HepG2 (cell line): ENCODE results near the gene SYNJ2. TPM values are rescaled to one million over a fixed set of nuclear protein-coding genes. Genes with fewer than 3 reads are reported as not detected.
A peak's percentile ranks its signal among the peaks of the same experiment; 100 is the strongest.

Experiments
- ATAC-seq: fragments of 200-7000 bp; cut with Tn5 transposase; 3 replicates; pipeline ENCODE4 v1.9.1; 2020; ENCODE audit warnings: mild to moderate bottlenecking, moderate library complexity
- BruUV-seq: library from RNA; stranded (reverse); fragments of 400-500 nt; replicated peaks from 2 replicates; lab custom pipeline; 2021; lab: Mats Ljungman, UMichigan
- CTCF ChIA-PET: fragments of 300-600 bp; formaldehyde crosslinking; extraction: SDS; loops from one replicate; lab custom pipeline; 2021; ENCODE audit warnings: low total read pairs, inconsistent platforms, low intra/inter-chr PET ratio; lab: Yijun Ruan, JAX
- POLR2A ChIA-PET: fragments of 350-600 bp; sonication (Branson Sonifier 250); formaldehyde crosslinking; loops from one replicate; lab custom pipeline; 2020; ENCODE audit warnings: antibody characterized with exemption, inconsistent platforms; lab: Yijun Ruan, JAX
- DNase-seq: peaks from one replicate; pipeline ENCODE4 v3.0.0-alpha.2; 2015; ENCODE audit warnings: low spot score
- FAIRE-seq: peaks from 3 replicates; lab custom pipeline; 2011; peaks lifted over from hg19 to GRCh38; lab: Jason Lieb, UNC
- H2AFZ ChIP-seq: one replicate; pipeline ENCODE4 v1.6.1; 2011; ENCODE audit warnings: low read length, inconsistent platforms
- H3K27ac ChIP-seq: fragments of 300-600 bp; 3 replicates; pipeline ENCODE4 v1.8.0; 2011; ENCODE audit warnings: mixed run types, mild to moderate bottlenecking, mixed read lengths, low read length, inconsistent platforms; ENCODE audit not compliant: insufficient read depth; ENCODE audit errors: extremely low read length
- H3K27me3 ChIP-seq, 2 experiments: fragments of 200-600 bp in 1 of 2; 2 replicates in 1 of 2; 3 replicates in 1 of 2; pipeline versions ENCODE4 v1.6.0 to v1.8.0; 2011; ENCODE audit warnings: low read length in 2 of 2, mild to moderate bottlenecking in 2 of 2, moderate library complexity in 2 of 2, inconsistent platforms in 1 of 2; ENCODE audit not compliant: insufficient read depth in 2 of 2, control insufficient read depth in 1 of 2
- H3K36me3 ChIP-seq, 2 experiments: fragments of 200-600 bp in 1 of 2; replicated peaks in 1 of 2; 2 replicates in 1 of 2; 3 replicates in 1 of 2; pipeline versions ENCODE4 v1.5.1 to v1.8.0; 2011; ENCODE audit warnings: low read length in 2 of 2, inconsistent platforms in 1 of 2; ENCODE audit not compliant: insufficient read depth in 2 of 2, control insufficient read depth in 1 of 2
- H3K4me1 ChIP-seq: 2 replicates; pipeline ENCODE4 v1.5.1; 2012; ENCODE audit warnings: low read length, inconsistent platforms; ENCODE audit not compliant: insufficient read depth
- H3K4me2 ChIP-seq: 2 replicates; pipeline ENCODE4 v1.6.0; 2011; ENCODE audit warnings: low read depth, low read length, inconsistent platforms
- H3K4me3 ChIP-seq, 3 experiments: fragments of 200-600 bp in 1 of 3; sonication (generic), shearing (Covaris generic) in 1 of 3; replicated peaks in 1 of 3; 2 replicates each; pipeline ENCODE4 v1.5.1; 2011 to 2016; ENCODE audit warnings: low read length in 3 of 3, inconsistent platforms in 2 of 3, low read depth in 2 of 3, mild to moderate bottlenecking in 2 of 3, control low read depth in 1 of 3, mixed read lengths in 1 of 3; ENCODE audit not compliant: insufficient read depth in 1 of 3
- H3K79me2 ChIP-seq: one replicate; pipeline ENCODE4 v1.6.1; 2011; ENCODE audit warnings: low read length, inconsistent platforms; ENCODE audit not compliant: insufficient read depth
- H3K9ac ChIP-seq: 2 replicates; pipeline ENCODE4 v1.6.0; 2011; ENCODE audit warnings: mild to moderate bottlenecking, low read depth, low read length, inconsistent platforms; ENCODE audit not compliant: insufficient read depth
- H3K9me3 ChIP-seq: 2 replicates; pipeline ENCODE4 v1.5.1; 2012; ENCODE audit warnings: mild to moderate bottlenecking, low read length
- H4K20me1 ChIP-seq: 2 replicates; pipeline ENCODE4 v1.6.0; 2011; ENCODE audit warnings: inconsistent platforms, mild to moderate bottlenecking, low read length, moderate library complexity; ENCODE audit not compliant: insufficient read depth
- GATAD2A ChIP-seq: IDR thresholded peaks from 2 replicates; pipeline ENCODE4 v1.6.1; 2016
- SMAD9 ChIP-seq: sonication (generic); formaldehyde crosslinking; IDR thresholded peaks from 2 replicates; pipeline ENCODE4 v1.5.1; 2020; ENCODE audit warnings: mild to moderate bottlenecking, missing genetic modification reagents
- SSRP1 ChIP-seq: IDR thresholded peaks from 2 replicates; pipeline ENCODE4 v1.6.1; 2016; ENCODE audit warnings: control low read depth
- ZNF431 ChIP-seq: sonication (generic); formaldehyde crosslinking; IDR thresholded peaks from 2 replicates; pipeline ENCODE4 v1.9.0; 2022; ENCODE audit warnings: missing genetic modification reagents, low read depth, mild to moderate bottlenecking, borderline replicate concordance
- ZNF460 ChIP-seq: sonication (generic); formaldehyde crosslinking; IDR thresholded peaks from 2 replicates; pipeline ENCODE4 v1.5.1; 2020; ENCODE audit warnings: missing genetic modification reagents, mild to moderate bottlenecking, borderline replicate concordance
- ZNF747 ChIP-seq: sonication (generic); formaldehyde crosslinking; IDR thresholded peaks from 2 replicates; pipeline ENCODE4 v1.8.1; 2023; ENCODE audit warnings: missing genetic modification reagents, mild to moderate bottlenecking, borderline replicate concordance
- ZNF891 ChIP-seq: sonication (generic); formaldehyde crosslinking; IDR thresholded peaks from 2 replicates; pipeline ENCODE4 v1.5.0; 2020; ENCODE audit warnings: mild to moderate bottlenecking, missing genetic modification reagents
- ZSCAN22 ChIP-seq: sonication (generic); formaldehyde crosslinking; IDR thresholded peaks from 2 replicates; pipeline ENCODE4 v1.4.0; 2020; ENCODE audit warnings: mild to moderate bottlenecking, missing genetic modification reagents
- WGBS: methylation state at CpG from one replicate; pipeline ENCODE4 v1.1.6; 2017; ENCODE audit warnings: low lambda C conversion rate; 5-methylcytosine and 5-hydroxymethylcytosine counted together
- in situ Hi-C: cut with HindIII; loops from 2 replicates; pipeline ENCODE4 v1.10.0; 2017; ENCODE audit warnings: low pct_unique_long_range_greater_than_20kb; ENCODE audit not compliant: extremely low pct_ligation_motif_present
- intact Hi-C: fragments of 100-400 bp; cut with micrococcal nuclease; formaldehyde crosslinking; loops from one replicate; pipeline ENCODE4 v1.10.0; 2022; ENCODE audit not compliant: unreplicated experiment
- polyA plus RNA-seq, 8 experiments: library from polyadenylated mRNA; depleted of rRNA in 3 of 8; stranded (reverse) in 7 of 8; unstranded in 1 of 8; fragments of >200 nt; fragmentation: Illumina TruSeq in 4 of 8; extraction: Trizol in 4 of 8; gene quantifications; 2 replicates each; pipeline versions ENCODE4 v1.2.1 to v1.2.3, GENCODE V29; 2011 to 2016; ENCODE audit warnings: low read depth in 4 of 8, missing spikeins in 1 of 8, mixed read lengths in 1 of 8; ENCODE audit not compliant: insufficient read depth in 1 of 8
- total RNA-seq, 5 experiments: library from RNA; depleted of rRNA; stranded (reverse); fragments of >200 nt; fragmentation: Illumina TruSeq; extraction: Trizol; gene quantifications; 2 replicates each; pipeline ENCODE4 v1.2.3, GENCODE V29; 2016; ENCODE audit warnings: low read depth in 1 of 5
- TF ChIP-seq, protein P1 (sequence below): sonication (generic); formaldehyde crosslinking; IDR thresholded peaks from 2 replicates; pipeline ENCODE4 v1.5.1; 2020; ENCODE audit warnings: mild to moderate bottlenecking, missing genetic modification reagents, moderate library complexity

The SYNJ2 gene
- total and polyA plus RNA-seq, 2 of the 13 experiments (the other 11 are each of a cell fraction or from before 2014, with no cell fraction given): 39.1 to 57.6 TPM

DNA sequence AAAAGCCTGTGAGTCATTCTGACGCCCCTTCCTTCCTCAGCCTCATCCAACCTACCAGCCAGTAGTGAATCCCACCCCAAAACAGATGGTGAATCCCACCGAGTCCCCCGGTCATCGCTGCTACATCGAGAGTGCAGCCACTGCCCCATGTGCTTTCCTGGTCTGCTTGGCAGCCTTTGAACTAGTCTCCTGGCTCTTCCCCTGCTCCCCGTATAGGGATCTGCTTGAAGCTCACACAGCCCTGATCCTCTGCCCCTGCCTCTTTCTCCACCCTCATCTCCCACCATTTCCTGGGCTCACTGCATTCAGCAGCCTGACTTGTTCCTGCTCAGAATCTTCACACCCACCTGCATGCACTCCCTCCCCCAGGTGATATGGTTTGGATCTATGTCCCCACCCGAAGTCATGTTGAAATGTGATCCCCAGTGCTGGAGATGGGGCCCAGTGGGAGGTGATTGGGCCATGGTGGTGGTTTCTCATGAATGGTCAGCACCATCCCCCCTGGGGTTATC lies 14.6 kb downstream of the SYNJ2 start (continued):
- TF ChIP-seq, protein P1, sequence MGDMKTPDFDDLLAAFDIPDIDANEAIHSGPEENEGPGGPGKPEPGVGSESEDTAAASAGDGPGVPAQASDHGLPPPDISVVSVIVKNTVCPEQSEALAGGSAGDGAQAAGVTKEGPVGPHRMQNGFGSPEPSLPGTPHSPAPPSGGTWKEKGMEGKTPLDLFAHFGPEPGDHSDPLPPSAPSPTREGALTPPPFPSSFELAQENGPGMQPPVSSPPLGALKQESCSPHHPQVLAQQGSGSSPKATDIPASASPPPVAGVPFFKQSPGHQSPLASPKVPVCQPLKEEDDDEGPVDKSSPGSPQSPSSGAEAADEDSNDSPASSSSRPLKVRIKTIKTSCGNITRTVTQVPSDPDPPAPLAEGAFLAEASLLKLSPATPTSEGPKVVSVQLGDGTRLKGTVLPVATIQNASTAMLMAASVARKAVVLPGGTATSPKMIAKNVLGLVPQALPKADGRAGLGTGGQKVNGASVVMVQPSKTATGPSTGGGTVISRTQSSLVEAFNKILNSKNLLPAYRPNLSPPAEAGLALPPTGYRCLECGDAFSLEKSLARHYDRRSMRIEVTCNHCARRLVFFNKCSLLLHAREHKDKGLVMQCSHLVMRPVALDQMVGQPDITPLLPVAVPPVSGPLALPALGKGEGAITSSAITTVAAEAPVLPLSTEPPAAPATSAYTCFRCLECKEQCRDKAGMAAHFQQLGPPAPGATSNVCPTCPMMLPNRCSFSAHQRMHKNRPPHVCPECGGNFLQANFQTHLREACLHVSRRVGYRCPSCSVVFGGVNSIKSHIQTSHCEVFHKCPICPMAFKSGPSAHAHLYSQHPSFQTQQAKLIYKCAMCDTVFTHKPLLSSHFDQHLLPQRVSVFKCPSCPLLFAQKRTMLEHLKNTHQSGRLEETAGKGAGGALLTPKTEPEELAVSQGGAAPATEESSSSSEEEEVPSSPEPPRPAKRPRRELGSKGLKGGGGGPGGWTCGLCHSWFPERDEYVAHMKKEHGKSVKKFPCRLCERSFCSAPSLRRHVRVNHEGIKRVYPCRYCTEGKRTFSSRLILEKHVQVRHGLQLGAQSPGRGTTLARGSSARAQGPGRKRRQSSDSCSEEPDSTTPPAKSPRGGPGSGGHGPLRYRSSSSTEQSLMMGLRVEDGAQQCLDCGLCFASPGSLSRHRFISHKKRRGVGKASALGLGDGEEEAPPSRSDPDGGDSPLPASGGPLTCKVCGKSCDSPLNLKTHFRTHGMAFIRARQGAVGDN (CRISPR knock-in tag): peak; percentile 28
- TF ChIP-seq ZNF747 (CRISPR knock-in tag) (no peak), ZNF891 (CRISPR knock-in tag) (0 out of 2 replicates have a peak, but pooled peaks have one; percentile 36)

DNA sequence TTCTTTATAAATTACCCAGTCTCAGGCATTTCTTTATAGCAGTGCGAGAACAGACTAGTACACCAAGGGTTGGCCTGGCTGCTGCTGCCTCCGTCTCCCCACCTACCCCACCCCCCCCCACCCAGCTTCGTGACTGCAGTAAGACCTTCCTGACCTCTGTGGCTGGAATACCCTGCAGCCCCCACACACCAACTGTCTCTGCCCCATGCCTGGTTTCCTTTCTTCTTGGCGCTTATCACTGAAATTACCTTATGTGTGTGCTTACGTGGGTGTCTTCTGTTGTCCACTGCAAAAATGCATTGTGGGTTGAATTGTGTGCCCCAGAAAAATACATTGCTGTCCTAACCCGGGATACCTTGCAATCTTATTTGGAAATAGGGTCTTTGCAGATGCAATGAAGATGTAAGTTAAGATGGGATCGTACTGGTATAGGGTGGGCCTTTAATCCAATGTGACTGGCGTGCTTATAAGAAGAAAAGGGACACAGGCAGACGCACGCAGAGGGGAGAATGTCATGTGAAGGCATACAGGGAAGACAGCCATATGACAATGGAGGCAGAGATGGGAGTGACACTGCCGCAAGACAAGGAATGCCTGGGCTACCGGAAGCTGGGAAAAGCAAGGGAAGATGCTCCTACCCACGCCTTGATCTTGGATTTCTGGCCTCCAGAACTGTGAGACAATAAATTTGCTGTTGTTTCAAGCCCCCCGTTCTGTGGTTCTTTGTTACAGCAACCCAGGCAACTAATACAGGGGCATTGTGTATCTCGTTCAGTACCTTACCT lies 15.4 kb downstream of the SYNJ2 start:
- ATAC-seq (no peak), FAIRE-seq (no peak), DNase-seq (no peak)
- H3K4me3 ChIP-seq: no peak overlapping the region
- H4K20me1 ChIP-seq: peaks cover 77% of the 10 kb centered on the region
- no TSS peak for BruUV-seq
- POLR2A ChIA-PET: interaction anchor here (3.1 kb wide), 1 partner anchor 11 kb away, joined by 13 read pairs; no protein-coding TSS in a partner anchor
- H3K27ac ChIP-seq: no peak overlapping the region
- 97% methylated on average over 15 of the region's 15 CpGs for whole genome bisulfite sequencing
- peaks cover 97% of the 10 kb centered on the region for H3K4me1 ChIP-seq
- H3K79me2 ChIP-seq: peaks cover 97% of the 10 kb centered on the region
- no peaks in the 10 kb centered on the region for H3K27me3 ChIP-seq
- intact Hi-C loops (no loop called here), in situ Hi-C loops (no loop called here)
- CTCF ChIA-PET: no interaction called here
- H3K36me3 ChIP-seq: peaks cover 22 to 55% of the 10 kb centered on the region in 2 experiments
- TF ChIP-seq SSRP1 (0 out of 2 replicates have a peak, but pooled peaks have one; percentile 20), SMAD9 (no peak), ZNF460 (CRISPR knock-in tag) (no peak), ZNF431 (CRISPR knock-in tag) (no peak), ZSCAN22 (CRISPR knock-in tag) (peak; percentile 32; the same call in 1 of the 2 replicates), GATAD2A (CRISPR knock-in tag) (no peak)
- no peak overlapping the region for H3K4me2 ChIP-seq
- H2AFZ ChIP-seq: no peak overlapping the region
- H3K9ac ChIP-seq: no peak overlapping the region
- H3K9me3 ChIP-seq: no peaks in the 10 kb centered on the region
